Activated CD4-positive, alpha-beta T cell treated with anti-CD3 and anti-CD28 coated beads for 24 hours (primary cell): ENCODE measurements around the gene BMP5.

ENCODE experiments used
- DNase-seq, 2 donors: peaks; one replicate each; pipeline ENCODE4 v3.0.0-alpha.2; 2020; ENCODE audit warnings: low read depth in 2 of 2

BMP5 gene

DNA sequence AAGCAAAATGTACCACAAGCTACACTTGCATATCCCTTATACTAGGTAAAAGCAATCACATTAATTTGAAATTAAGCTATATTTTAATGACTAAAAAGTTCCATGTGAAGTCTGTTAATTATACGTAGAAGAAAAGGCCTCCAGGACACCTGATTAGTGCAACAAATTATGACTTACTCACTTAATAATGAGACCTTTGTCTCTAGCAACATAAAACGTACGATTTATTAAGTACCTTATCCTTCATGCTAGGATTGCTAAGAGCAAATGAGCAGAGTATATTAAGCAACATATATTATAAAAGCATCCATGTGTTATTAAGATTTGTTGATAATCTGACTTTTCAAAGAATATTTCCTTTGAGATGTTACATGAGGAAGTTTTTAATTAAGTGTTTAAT, 2.5 kb downstream of the BMP5 start:
- DNase-seq, result no peak

DNA sequence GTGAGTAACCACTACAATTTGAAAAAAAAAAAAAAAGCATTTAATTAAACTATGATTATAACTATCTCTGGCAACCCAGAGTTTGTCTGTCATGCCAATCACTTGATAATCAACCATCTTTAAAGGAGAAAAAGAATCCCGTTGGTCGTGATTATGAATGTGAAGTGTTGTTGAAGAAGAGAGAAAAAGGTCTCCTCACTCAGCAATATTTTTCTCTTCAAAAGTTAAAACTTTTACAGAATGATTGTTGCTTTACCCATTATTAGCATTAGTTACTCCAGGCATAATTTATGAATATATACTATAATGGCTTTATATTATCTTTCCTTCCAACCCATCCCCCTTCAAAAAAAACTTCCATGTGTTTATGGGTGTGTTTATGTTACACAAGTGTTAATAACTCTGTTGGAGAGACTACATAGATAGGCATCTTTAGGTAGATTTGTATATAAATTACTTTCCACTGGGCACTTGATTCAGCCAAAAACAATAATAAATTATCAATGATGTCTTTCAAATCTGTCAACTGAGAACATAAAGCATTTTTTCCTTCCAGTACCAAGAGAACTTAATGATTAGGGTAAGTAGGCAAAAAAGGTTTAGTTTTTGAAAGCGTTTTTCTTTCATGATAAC, 5.1 kb downstream of the BMP5 start:
- no peak for DNase-seq

DNA sequence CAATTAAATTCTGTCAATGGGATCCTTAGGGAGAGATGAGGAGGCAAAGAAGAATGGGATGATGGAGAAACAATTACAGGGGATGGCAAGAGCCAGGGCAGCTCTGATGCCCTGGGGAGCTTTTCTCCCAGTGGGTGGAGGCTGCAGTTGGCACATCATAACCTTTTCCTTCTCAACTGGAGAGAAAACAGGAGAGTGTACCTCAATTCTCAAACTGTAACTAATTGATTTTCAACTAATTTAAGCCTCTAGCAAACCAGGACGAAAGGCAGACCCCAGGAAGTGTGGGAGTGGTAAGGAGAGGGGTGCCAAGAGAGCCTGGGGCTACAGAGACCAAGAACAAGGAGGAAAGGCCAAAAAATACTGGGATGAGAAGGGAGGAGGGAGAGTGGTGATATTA, 5.7 kb downstream of the BMP5 start:
- no peak for DNase-seq

DNA sequence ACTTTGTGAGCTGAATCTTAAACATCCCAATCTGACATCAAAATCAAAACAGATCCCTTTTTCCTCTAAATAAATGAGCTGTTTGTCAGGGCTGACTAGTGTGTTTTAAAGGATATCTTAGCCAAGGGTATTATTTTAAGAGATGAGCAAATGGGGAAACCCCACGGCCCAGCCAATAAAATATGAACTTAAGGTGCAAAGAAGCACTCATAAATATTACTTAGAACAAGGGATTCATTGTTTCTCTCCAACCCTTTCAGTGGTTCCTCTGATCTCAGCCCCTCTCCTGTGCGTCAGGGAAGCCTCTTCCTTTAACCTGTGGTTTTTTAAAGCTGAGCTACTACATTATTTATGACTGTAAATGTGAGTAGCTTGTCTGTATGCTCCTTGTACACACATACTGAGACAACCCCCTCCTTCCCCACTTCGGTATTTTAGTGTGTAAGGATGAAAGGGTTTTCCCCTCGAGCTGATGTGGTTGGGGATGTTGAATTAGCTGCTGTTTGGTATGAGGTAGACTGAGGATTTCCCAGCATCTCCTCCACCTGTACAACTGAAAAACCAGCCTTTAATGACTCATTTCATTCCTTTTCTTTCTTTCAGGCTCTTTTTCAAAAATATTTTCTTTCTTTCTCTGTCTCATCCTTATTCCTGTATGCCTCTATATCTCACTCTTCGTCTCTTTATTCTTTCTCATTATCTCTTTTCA, 6.5 kb downstream of the BMP5 start:
- DNase-seq, result no peak

DNA sequence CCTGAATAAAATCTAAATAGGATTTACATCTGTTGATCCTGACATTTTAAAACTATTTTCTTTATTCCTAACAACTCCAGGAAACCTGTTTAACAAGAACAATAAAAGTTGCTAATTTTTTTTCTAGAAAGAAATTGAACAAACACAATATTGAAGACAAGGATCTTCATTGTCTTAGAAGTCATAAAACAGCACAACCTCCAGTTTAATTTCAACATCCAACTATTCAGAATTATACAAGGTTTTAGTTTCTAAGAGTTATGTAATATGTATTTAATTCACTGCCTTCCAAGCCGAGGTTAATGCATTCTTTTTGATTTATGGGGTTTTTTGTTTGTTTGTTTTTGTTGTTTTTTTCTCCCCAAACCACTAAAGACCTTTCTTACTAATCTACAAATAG, 7.2 kb downstream of the BMP5 start:
- no peak for DNase-seq

DNA sequence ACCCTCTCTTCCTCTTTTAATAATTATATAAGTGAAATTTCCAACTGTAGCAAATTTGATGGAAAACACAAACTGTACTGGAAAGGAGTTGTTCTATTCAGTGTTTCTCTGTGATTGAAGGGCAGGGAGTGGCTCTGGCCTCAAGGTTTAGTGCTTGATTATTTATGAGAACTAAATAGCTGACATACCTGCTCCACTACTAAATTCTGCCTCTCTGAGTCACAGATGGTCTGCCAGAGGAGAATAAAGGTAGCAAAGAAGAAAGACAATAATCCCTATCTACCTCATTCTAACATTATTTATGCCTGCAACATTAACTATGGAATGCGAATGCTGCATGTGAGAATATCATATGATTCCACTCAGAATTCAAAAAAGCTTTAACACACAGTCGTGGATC, 9.3 kb downstream of the BMP5 start:
- DNase-seq, result no peak

DNA sequence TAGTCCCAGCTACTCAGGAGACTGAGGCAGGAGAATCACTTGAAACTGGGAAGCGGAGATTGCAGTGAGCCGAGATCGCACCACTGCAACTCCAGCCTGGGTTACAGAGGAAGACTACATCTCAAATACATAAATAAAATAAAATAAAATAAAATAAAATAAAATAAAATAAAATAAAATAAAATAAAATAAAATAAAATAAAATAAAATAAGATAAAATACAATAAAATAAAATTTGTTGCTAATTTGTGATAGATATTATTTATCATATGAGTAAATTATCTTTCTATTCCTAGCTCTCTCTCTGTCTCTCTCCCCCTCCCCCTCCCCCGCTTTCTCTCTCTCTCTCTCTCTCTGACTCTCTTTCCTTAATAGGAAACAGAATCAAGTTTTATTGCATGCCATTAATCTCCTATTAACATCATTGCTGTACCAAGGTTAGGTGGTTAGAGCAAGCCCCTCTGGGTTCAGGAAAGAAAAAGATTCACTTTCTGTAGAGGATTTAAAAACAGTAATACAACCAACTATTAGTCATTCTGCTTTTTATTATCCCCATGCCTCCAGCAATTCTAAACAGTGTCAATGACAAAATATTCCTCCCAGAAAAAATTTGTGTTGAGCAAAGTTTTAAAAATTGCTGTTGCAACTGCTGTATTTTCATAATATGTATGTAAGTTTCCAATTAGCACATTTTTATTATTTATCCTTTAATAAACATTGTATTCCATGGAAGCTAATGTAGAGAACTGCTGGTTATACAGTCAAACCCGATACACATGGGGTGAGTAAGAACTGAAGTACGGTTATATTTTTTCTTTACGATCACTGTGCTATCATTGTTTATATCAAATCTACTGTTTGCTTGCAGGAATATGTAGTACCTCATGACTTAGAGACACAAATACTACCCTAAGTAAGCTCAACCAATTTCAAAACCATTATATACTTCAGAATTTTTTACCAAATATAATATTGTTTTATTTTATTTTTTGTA, 22.1 kb downstream of the BMP5 start:
- DNase-seq, result no peak

DNA sequence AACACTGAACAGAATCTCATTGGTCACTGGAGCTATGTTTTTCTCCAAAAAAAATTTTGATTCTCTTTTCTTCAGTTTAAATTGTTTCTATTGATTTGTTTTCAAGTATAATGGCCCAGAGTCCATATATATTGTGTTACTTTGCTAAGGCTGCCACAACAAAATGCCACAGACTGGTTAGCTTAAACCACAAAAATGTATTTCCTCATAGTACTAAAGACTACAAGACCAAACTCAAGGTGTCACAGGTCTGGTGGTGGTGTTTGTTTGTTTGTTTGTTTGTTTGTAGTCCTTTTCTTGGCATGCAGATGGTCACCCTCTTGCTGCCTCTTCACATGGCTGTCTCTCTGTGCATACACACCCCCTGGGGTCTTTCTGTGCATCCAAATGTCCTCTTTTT, 34.0 kb downstream of the BMP5 start:
- DNase-seq, result no peak

DNA sequence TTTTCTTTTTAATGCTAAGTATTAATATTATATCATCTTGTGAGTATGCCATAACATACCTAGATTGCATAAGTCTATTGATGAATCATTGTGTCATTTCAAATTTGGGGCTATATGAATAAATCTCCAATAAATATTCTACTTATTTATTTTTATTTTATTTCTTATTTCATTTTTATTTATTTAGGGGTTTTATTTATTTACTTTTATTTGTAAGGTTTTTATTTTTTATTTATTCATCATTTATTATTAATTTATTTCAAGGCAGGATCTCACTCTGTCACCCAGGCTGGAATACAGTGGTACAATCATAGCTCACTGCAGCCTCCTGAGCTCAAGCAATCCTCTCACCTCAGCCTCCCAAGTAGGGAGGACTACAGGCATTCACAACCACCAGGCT, 36.3 kb downstream of the BMP5 start:
- DNase-seq, result no peak

DNA sequence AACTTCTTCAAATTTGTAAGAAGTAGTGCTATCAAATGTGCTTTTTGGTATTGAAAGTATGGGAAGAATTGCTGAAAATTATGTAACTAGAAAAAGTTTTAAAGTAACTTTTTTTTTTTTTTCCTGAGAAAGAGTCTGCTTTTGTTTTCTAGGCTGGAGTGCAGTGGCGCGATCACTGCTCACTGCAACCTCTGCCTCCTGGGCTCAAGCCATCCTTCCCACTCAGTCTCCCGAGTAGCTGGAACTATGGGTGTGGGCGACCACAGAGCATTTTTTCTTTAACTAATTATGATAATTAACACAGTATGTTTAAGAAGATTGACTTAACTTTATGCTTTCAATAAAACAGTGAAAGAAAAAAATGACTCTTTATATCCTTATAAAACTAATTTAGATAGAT, 38.4 kb downstream of the BMP5 start:
- no peak for DNase-seq

DNA sequence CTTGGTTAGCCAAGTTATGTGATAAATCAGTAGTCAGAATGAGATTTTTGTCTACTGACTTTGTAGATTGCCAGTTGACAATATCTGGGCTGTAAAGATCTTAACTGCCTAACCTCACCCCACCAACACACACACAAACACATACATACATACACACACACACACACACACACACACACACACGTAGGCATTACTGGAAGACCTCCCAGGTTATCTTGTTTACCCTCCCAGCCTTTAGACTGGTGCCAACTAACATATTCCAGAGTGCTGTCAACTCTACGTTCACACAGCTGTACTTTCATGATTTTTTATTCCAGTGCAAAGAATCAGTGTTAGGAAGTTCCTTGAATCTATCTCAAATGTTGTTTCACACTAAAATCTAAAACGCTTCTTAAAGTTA, 38.9 kb downstream of the BMP5 start:
- DNase-seq, result no peak

DNA sequence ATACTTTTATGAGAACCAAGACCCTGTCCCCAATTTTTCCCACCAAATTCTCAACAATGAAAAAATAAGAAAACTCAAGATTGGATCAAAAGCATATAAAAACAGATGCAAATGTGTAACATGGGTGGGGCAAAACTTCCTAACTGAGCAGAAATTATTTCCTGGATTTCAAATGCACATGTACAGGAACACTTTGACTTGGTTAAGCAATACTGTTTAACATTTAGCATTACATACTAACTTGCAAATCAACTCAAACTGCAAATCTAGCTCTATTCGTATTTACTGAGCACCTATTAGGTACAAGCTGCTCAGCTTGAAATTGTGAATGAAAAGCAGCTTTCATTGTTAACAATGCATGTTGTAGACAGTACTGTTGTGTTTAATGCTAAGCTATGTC, 40.2 kb downstream of the BMP5 start:
- no peak for DNase-seq

DNA sequence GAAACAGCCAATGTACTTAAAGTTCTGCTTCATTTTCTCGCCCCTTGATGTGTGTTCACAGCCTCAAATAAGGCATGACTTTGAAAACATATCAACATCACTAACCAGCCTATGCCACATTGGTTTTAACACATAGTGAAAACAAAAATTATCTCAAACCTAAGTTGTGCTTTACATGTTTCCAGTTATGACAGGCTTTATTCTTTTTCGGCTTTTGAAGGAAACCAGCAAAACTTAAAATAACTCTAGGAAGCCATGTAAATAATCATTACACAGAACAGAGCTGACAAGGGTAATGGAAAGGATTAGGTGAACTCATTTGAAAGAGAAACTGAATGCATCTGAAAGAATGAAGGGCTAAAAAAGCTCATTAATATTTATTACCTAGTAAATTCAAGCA, 42.1 kb downstream of the BMP5 start:
- DNase-seq, result no peak

DNA sequence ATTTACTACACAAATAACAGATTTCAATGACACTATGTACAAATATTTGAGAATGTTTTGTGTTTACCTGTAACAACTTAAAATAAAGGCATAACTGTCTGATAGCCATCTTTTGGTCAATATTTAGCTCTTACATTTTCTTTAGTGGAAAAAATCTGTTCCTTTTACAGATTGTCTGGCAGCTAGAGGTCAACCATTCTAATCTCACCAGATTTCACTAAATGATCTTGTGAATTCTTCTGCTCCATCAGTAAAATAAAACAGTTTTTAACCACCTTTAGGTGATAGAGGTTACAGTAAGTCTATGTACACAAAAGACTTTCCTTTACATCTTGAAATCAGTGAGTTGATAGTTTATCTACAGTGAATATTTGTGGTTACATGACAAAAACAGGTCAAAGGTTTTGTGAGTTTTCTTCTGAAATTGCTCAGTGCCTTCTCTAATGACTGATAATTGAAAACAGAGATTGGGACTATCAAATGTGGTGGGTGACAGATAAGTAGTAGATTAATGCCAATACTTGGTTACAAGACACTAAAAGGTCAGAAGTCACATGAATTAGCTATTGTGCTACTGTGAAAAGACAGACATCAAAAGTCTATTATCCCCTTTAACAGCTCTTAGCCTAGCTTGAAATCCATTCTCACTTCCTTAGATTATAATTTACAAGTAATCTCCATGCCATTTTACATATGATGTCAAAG, 47.4 kb downstream of the BMP5 start:
- DNase-seq, result no peak

DNA sequence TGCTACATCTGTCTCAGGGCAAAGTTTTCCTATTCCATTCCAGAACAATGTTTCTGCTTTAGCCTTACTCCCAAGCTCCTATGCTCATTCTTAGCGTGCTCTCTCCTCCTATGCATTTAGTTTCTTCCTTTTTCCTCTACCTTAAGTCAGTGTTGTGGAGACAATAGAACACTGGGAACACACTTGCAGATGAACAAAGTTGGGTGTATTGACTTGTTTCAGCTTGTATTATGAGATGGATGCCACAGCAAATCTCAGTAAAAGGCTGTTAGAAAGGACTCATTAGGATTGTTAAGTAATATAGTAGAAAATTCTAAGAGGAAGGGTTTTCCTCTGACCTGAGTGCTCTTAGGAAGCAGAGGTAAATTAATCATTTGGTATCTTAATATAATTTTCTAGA, 48.4 kb downstream of the BMP5 start:
- DNase-seq, result no peak

DNA sequence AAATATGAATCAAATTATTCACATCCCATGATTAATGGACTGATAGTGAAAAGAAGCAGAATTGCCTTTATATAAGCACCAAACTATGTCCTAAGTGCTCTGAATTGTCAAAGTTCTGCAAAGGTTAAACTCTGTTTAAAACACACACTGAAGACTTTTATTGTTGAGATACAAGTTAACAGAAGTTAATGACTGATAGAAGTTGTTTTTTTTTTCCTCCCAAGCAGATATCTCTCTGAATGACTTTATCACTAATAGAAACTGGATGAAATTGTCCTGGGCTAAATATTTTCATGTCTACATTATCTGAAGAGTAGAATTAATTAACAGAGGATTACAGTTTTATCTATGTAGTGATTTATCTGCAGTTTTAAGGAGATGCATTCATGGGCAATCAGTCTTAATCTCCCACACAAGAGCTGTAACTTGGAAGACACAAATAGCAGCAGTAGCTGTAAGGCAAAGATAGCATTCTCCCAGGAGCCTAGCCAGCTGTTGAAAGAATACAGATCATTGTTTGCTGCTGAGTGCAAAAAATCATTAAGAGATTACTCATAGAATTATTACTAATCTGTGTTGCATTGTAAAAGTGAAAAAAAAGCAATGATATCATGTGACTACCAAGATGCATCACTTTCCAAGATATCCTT, 49.9 kb downstream of the BMP5 start:
- no peak for DNase-seq

DNA sequence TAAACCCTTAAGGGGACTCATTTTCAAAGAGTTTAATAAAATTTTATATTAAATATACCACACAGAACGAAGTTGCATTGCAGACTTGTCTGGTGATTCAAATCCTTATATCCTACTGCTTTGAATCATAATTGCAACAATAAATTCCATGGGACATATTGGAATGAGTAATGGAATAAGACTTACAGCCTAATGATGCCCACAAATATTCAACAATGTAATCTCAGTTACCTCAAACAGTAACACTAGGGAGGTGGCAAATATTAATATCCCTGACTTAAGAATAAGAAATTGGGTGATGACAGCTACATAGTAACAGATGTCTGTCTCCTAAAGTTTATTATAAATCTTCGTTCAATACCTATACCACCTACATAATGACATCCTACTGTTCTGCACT, 52.6 kb downstream of the BMP5 start:
- DNase-seq, result no peak

DNA sequence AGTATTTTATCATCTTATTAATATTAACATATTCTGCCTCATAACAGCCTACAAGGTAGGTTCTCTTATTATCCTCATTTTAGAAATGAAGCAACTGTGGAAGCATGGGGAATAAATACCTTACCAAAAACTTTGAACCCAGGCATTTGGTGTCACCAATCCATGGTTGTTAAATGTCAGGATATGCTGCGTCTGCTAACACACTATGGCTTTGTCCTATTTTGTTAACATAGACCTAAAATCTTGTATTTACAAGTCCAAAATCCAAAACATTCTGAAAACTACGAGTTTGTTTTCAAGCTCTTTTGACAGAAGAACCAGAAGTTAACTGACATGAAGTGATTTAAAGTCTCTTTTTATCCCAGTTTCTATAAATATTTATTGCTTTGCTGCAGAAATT, 53.4 kb downstream of the BMP5 start:
- DNase-seq, result no peak

DNA sequence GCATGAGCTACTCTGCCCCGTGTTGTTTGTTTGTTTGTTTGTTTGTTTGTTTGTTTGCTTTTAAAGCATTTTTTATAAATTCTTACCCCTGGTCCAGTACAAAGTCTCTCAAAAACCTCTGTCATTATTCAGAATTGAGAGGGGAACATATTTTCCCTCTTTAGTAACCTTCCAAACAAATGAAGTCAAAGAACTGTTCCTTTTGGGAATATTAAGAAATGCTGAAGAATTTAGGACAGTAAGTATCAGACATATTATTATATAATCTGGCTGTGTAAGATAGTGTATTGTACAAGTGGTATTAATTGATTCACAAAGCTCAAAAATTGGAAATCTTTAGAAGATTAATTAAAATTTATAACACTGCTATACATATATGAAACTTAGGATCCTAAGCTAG, 54.7 kb downstream of the BMP5 start:
- DNase-seq, result no peak

DNA sequence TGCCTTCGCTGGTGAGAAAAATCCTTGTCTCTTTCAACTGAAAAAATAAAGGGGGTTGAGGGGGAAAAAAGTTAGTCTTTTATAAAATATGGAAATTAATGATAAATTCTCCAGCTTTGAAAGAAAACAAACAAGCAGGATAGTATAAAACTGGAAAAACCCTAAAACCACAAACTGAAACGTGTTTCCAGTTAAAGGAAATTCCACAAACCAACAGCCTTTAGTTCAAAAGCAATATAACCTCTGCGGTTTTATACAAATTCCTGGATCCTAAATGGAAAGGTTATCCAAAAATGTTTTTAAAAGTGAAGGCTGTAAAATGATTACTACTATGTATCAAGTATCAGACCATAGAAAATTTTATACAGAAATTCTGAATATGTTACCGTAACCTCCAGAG, 55.6 kb downstream of the BMP5 start:
- DNase-seq, result no peak

DNA sequence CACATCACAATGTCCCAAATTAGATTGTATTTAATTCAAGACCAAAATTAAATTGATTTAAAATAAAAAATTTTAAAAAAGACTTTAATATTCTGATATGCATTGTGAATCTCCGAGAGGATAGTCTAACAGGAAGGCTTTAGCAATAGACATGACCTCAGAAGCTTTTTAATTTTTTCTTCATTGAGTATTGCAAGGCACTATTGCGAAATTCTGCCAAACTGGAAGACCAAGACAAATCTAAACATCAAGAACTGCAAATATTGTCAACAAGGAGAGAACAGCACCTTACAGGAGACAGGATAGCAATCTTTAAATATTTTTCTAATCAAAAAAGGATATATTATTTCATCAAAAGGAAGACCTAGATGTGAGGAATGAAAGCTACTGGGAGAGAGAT, 56.9 kb downstream of the BMP5 start:
- no peak for DNase-seq

DNA sequence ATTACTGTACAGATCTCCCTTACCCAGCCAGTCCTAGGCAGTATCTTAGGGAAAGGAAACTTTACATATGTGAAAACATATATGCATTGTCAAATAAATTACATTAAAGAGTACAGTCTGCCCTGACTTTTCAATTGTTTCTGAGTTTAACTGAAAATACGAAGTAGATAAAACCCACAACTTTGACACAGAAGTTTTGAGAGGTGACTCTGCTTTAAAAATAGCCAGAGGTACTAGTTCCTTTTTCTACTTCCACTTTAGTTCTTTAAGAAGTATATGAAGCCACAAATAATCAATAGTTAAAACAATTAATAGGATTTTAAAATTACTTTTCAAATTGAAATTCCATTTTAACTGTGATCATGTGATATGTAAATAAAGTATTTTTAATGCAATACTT, 62.9 kb downstream of the BMP5 start:
- no peak for DNase-seq
